B cell (primary cell): ENCODE data around the gene ARID3C. TPM values are rescaled to one million over a fixed set of nuclear protein-coding genes. Genes with fewer than 3 reads are reported as not detected.

Experiments used
- ATAC-seq: fragments of 200-7000 bp; cut with Tn5 transposase; one replicate; pipeline ENCODE4 v1.10.0; 2021; ENCODE audit warnings: low read depth, mild to moderate bottlenecking, moderate number of reproducible peaks, moderate library complexity
- CTCF ChIA-PET: fragments of 350-600 bp; sonication (Branson Sonifier 250); formaldehyde crosslinking; loops from one replicate; lab custom pipeline; 2021; ENCODE audit warnings: antibody characterized with exemption, inconsistent platforms; lab: Charles Lee
- POLR2A ChIA-PET: fragments of 350-600 bp; sonication (Branson Sonifier 250); formaldehyde crosslinking; loops from one replicate; lab custom pipeline; 2021; ENCODE audit warnings: antibody characterized with exemption; lab: Charles Lee
- DNase-seq: peaks from one replicate; pipeline ENCODE4 v3.0.0; 2013
- H2AFZ ChIP-seq: 2 replicates; pipeline ENCODE4 v1.6.1; 2012; ENCODE audit warnings: mild to moderate bottlenecking, low read depth, low read length; ENCODE audit not compliant: insufficient read depth, poor library complexity, severe bottlenecking
- H3K27ac ChIP-seq, 2 donors: 1 replicate in 1 of 2; 2 replicates in 1 of 2; pipeline ENCODE4 v1.5.1; 2012 to 2013; ENCODE audit warnings: low read length in 2 of 2, mild to moderate bottlenecking in 2 of 2, moderate library complexity in 1 of 2
- H3K27me3 ChIP-seq, 4 experiments: fragments of 200-600 bp in 1 of 4; sonication (generic) in 1 of 4; replicated peaks in 1 of 4; 1 replicate in 2 of 4; 2 replicates in 2 of 4; pipeline versions ENCODE4 v1.6.1 to v1.7.0; 2013 to 2016; ENCODE audit warnings: low read length in 3 of 4, mild to moderate bottlenecking in 2 of 4, mixed read lengths in 1 of 4, moderate library complexity in 1 of 4; ENCODE audit not compliant: insufficient read depth in 4 of 4, control insufficient read depth in 3 of 4; ENCODE audit errors: control extremely low read depth in 1 of 4
- H3K36me3 ChIP-seq, 2 experiments: replicated peaks in 1 of 2; 1 replicate in 1 of 2; 2 replicates in 1 of 2; pipeline versions ENCODE4 v1.6.1 to v1.7.1; 2013; ENCODE audit warnings: low read length in 1 of 2; ENCODE audit not compliant: insufficient read depth in 2 of 2, control insufficient read depth in 1 of 2; ENCODE audit errors: control extremely low read depth in 1 of 2, extremely low read depth in 1 of 2
- H3K4me1 ChIP-seq, 2 donors: fragments of 200-600 bp in 1 of 2; sonication (generic) in 1 of 2; 1 replicate in 1 of 2; 2 replicates in 1 of 2; pipeline versions ENCODE4 v1.5.1 to v1.6.1; 2013 to 2017; ENCODE audit warnings: low read length in 2 of 2; ENCODE audit not compliant: control insufficient read depth in 2 of 2, insufficient read depth in 2 of 2
- H3K4me2 ChIP-seq: replicated peaks from 2 replicates; pipeline ENCODE3; 2012; ENCODE audit warnings: mild to moderate bottlenecking, low read depth, low read length; ENCODE audit not compliant: poor library complexity, severe bottlenecking
- H3K4me3 ChIP-seq, 5 experiments: fragments of 200-600 bp in 1 of 5; sonication (generic) in 1 of 5; 1 replicate in 3 of 5; 2 replicates in 2 of 5; pipeline versions ENCODE4 v1.5.1 to v1.7.0; 2011 to 2016; ENCODE audit warnings: low read length in 4 of 5, mild to moderate bottlenecking in 4 of 5, low read depth in 2 of 5, control low read depth in 1 of 5, moderate library complexity in 1 of 5; ENCODE audit not compliant: insufficient read depth in 1 of 5; ENCODE audit errors: control extremely low read depth in 1 of 5, extremely low read depth in 1 of 5
- H3K79me2 ChIP-seq: fragments of 200-600 bp; sonication (generic); one replicate; pipeline ENCODE4 v1.6.0; 2016; ENCODE audit warnings: low read length; ENCODE audit not compliant: control insufficient read depth, insufficient read depth
- H3K9ac ChIP-seq: fragments of 200-600 bp; sonication (generic); 2 replicates; pipeline ENCODE4 v1.6.1; 2017; ENCODE audit warnings: mild to moderate bottlenecking, low read length, moderate library complexity
- H3K9me3 ChIP-seq, 3 donors: one replicate each; pipeline versions ENCODE4 v1.6.1 to v1.7.1; 2013; ENCODE audit warnings: low read length in 2 of 3; ENCODE audit not compliant: control insufficient read depth in 2 of 3, insufficient read depth in 1 of 3; ENCODE audit errors: control extremely low read depth in 1 of 3
- H4K20me1 ChIP-seq: 2 replicates; pipeline ENCODE4 v1.6.0; 2012; ENCODE audit warnings: mild to moderate bottlenecking, low read length; ENCODE audit not compliant: insufficient read depth, control insufficient read depth, poor library complexity, severe bottlenecking
- H3K27ac Mint-ChIP-seq: one replicate; pipeline ENCODE4 v1.8.0; 2021; ENCODE audit warnings: mixed read lengths
- H3K27me3 Mint-ChIP-seq: one replicate; pipeline ENCODE4 v1.8.0; 2021; ENCODE audit warnings: mixed read lengths
- H3K4me1 Mint-ChIP-seq: one replicate; pipeline ENCODE4 v1.8.0; 2021; ENCODE audit warnings: mixed read lengths
- H3K4me3 Mint-ChIP-seq: one replicate; pipeline ENCODE4 v1.8.0; 2021; ENCODE audit warnings: mixed read lengths
- H3K9me3 Mint-ChIP-seq: one replicate; pipeline ENCODE4 v1.8.0; 2022; ENCODE audit warnings: mixed read lengths; ENCODE audit not compliant: insufficient read depth
- EZH2 ChIP-seq: IDR thresholded peaks from 2 replicates; pipeline ENCODE4 v1.6.1; 2012; ENCODE audit warnings: borderline replicate concordance, low read depth, mild to moderate bottlenecking, moderate library complexity, low read length; ENCODE audit not compliant: insufficient read depth, poor library complexity, severe bottlenecking
- WGBS: methylation state at CpG from one replicate; pipeline ENCODE4 v1.1.5; 2013; ENCODE audit warnings: missing lambda C conversion rate; ENCODE audit not compliant: insufficient coverage; 5-methylcytosine and 5-hydroxymethylcytosine counted together
- intact Hi-C: fragments of 100-400 bp; cut with micrococcal nuclease; formaldehyde crosslinking; loops from one replicate; pipeline ENCODE4 v1.10.0; 2022
- polyA plus RNA-seq: library from polyadenylated mRNA; depleted of rRNA; stranded (reverse); fragments of >200 nt; gene quantifications from 2 replicates; pipeline ENCODE4 v1.2.3, GENCODE V29; 2012
- total RNA-seq, 2 donors: library from RNA; stranded (reverse); fragments of 120-200 nt in 1 of 2; gene quantifications; 1 replicate in 1 of 2; 2 replicates in 1 of 2; pipeline versions ENCODE4 v1.2.3 to v1.2.4, GENCODE V29; 2013 to 2022
- TF ChIP-seq, protein P1 (sequence below): fragments of 200-600 bp; IDR thresholded peaks from one replicate; pipeline ENCODE4 v1.8.0; 2022; ENCODE audit warnings: antibody characterized with exemption, mild to moderate bottlenecking

The ARID3C gene
- total and polyA plus RNA-seq, 2 donors (not counting 1 experiment from before 2014, with no cell fraction given): not detected

DNA sequence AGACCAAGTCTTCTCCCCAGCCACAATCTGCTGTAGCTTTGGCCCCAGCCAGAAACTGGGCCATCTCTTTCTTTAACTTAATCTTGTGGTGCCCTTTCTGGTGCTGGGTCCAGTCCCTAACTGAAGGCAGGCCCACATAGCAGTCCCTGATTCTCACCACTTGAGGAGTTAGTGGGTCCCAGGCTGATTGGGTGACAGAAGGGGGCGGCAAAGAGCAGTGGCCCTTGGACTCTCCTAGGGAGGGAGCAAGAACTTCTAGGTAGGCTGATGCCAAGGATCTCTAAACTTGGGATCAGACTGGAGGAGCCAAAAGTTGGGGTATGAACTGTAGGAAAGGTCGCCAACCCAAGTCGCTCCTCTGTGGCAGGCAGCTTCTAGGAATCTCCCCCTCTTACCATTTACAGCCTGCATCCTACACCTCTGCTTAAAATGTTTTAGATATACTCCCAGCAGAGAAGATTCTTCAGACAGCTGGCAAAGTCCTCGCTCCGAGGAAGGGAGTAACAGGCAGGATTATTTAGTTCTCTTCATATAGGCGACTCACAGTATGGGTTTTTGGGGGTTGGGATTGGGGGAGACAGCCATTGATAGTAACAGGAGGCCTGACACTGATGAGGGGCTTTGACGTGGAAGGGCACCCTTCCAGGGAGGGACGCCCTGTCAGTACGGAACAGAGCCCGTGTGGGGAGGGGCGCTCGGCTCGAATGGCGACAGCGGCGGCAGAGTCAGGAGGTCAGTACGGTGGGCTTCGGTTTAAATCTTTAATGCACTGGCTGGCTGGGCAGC is 35.6 kb upstream of the ARID3C start:
- 8% methylated on average over 14 of the region's 18 CpGs for WGBS
- H3K4me3 ChIP-seq: peak overlapping the region; percentile 1 to 87 (median 83)
- peaks cover 0 to 10% (median 0%) of the 10 kb centered on the region in 3 donors for H3K9me3 ChIP-seq
- H3K27ac Mint-ChIP-seq: peak overlapping the region; percentile 92
- H3K4me2 ChIP-seq: peak overlapping the region; percentile 99
- H4K20me1 ChIP-seq: no peaks in the 10 kb centered on the region
- no peaks in the 10 kb centered on the region for H3K79me2 ChIP-seq
- intact Hi-C loops: loop anchor here (1.0 to 5.0 kb wide), 7 partner anchors 18 to 1148 kb away; partner anchors contain the start of genes DNAJB5, GALT, MYORG and RPP25L
- no peaks in the 10 kb centered on the region for H3K36me3 ChIP-seq
- H3K4me1 ChIP-seq: peaks cover 10 to 18% of the 10 kb centered on the region in 2 donors
- H3K9ac ChIP-seq: peak overlapping the region; percentile 97
- TF ChIP-seq EZH2: no peak
- TF ChIP-seq, protein P1, sequence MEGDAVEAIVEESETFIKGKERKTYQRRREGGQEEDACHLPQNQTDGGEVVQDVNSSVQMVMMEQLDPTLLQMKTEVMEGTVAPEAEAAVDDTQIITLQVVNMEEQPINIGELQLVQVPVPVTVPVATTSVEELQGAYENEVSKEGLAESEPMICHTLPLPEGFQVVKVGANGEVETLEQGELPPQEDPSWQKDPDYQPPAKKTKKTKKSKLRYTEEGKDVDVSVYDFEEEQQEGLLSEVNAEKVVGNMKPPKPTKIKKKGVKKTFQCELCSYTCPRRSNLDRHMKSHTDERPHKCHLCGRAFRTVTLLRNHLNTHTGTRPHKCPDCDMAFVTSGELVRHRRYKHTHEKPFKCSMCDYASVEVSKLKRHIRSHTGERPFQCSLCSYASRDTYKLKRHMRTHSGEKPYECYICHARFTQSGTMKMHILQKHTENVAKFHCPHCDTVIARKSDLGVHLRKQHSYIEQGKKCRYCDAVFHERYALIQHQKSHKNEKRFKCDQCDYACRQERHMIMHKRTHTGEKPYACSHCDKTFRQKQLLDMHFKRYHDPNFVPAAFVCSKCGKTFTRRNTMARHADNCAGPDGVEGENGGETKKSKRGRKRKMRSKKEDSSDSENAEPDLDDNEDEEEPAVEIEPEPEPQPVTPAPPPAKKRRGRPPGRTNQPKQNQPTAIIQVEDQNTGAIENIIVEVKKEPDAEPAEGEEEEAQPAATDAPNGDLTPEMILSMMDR: peak; percentile 86
- peak; percentile 44 for ATAC-seq
- H3K27ac ChIP-seq: no peak overlapping the region
- peaks cover 4% of the 10 kb centered on the region for H3K9me3 Mint-ChIP-seq
- peak overlapping the region; percentile 91 for H2AFZ ChIP-seq
- ChIA-PET CTCF (interaction anchor here (0.7 to 4.9 kb wide), 7 partner anchors 17 to 416 kb away, joined by 3 to 34 read pairs (median 5); partner anchors contain the start of genes FANCG, GALT and SIGMAR1), POLR2A (interaction anchor here (1.0 to 1.8 kb wide), 4 partner anchors 10 to 27 kb away, joined by 3 to 13 read pairs (median 8); partner anchors contain the start of genes GALT and SIGMAR1)
- no peaks in the 10 kb centered on the region for H3K27me3 Mint-ChIP-seq
- peak; percentile 81 for DNase-seq
- peaks cover 20% of the 10 kb centered on the region for H3K4me1 Mint-ChIP-seq
- no peaks in the 10 kb centered on the region for H3K27me3 ChIP-seq
- peak overlapping the region; percentile 94 for H3K4me3 Mint-ChIP-seq

DNA sequence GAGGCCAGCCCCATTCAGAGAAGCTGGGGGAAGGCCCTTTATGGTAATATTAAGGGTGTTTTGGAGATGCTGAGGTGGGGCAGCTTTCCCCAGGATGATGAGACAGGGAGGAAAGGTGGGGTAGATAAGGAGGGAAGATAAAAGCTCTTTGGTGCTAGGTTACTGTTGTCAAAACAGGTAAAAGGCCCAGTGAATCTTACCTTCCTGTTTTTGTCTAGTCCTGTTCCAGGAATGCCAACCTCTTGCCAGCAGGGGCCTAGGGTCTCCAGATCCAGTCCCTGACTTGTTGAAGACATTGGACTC is 34.4 kb upstream of the ARID3C start:
- no peaks in the 10 kb centered on the region for H3K79me2 ChIP-seq
- H3K27ac ChIP-seq: no peak overlapping the region
- no peaks in the 10 kb centered on the region for H3K36me3 ChIP-seq
- ChIA-PET CTCF (interaction anchor here (1.8 to 4.9 kb wide), 3 partner anchors 16 to 39 kb away, joined by 5 to 34 read pairs (median 8); partner anchors contain the start of gene GALT), POLR2A (no interaction called here)
- H3K27me3 ChIP-seq: no peaks in the 10 kb centered on the region
- Mint-ChIP-seq H3K27ac (no peak overlapping the region), H3K9me3 (no peaks in the 10 kb centered on the region), H3K4me1 (peaks cover 20% of the 10 kb centered on the region), H3K4me3 (no peak overlapping the region), H3K27me3 (no peaks in the 10 kb centered on the region)
- H3K4me2 ChIP-seq: no peak overlapping the region
- no peak overlapping the region for H2AFZ ChIP-seq
- ATAC-seq (no peak), DNase-seq (no peak)
- H4K20me1 ChIP-seq: no peaks in the 10 kb centered on the region
- H3K4me1 ChIP-seq: peaks cover 10 to 18% of the 10 kb centered on the region in 2 donors
- no peak overlapping the region for H3K9ac ChIP-seq
- no peak overlapping the region for H3K4me3 ChIP-seq
- TF ChIP-seq EZH2: no peak
- TF ChIP-seq, protein P1: no peak
- intact Hi-C loops: no loop called here
- peaks cover 0 to 8% (median 0%) of the 10 kb centered on the region in 3 donors for H3K9me3 ChIP-seq
